ENCODE data around the gene COX7A1. TPM values are rescaled to one million over a fixed set of nuclear protein-coding genes. Genes with fewer than 3 reads are reported as not detected.

The COX7A1 gene
- total RNA-seq, 1 donor: 17.0 TPM

DNA sequence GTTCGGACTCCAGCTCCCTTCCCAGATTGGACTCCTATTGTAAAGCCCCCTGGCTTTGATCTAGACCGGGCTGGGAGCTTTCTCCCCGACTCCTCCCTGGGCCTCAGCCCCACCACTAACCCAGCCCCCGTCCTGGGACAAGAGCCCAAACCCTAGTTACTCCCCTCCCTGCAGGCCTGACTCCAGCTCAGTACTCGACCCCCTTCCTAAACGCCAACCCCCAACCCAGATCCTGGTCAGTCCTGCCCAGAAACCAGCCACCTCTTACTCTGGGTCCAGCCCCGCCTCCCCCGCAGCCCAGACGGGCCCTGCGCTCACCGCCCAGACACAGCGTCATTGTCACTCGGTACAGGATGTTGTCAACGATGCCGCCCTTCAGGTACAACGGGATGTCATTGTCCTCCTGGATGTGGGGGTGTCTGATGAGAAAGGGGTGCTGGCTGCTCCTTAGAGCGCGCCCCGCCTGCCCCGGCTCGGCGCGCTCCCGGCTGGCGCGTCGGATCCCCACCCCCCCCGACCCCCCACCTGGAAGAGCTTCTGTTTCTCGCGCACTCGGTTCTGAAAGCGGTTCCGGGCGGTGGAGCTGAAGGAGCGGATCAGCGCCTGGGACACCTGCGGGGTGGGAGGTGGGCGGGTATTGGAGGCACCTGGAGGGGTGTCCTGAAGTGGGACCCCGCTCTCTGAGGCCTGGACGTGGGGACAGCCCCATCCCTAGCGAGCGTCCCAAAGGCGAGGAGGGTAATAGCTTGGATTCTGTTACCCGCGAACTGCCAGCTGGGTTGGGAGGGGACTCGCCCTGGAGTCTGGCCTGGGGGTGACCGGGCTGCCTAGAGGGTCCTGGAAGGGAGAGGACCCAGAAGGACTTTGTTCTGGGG, 866 bp downstream of the COX7A1 start:
- no peak for TF ChIP-seq CTCF (IDR thresholded peaks at IDR 0.05; ENCODE audit: insufficient read depth, low read length)
- no peak for DNase-seq (ENCODE audit: low read depth)
- H3K4me3 ChIP-seq (ENCODE audit: low read depth, low read length): peak overlapping the region; percentile 56

GRCh38 chr19:36150586-36150985, 1.7 kb downstream of the COX7A1 start:
- no peak for TF ChIP-seq CTCF (IDR thresholded peaks at IDR 0.05; ENCODE audit: insufficient read depth, low read length)
- no peak overlapping the region for H3K4me3 ChIP-seq (ENCODE audit: low read depth, low read length)
- no peak for DNase-seq (ENCODE audit: low read depth)

- DNase-seq (ENCODE audit: low read depth): no peak
- no peak for TF ChIP-seq CTCF (IDR thresholded peaks at IDR 0.05; ENCODE audit: insufficient read depth, low read length)
These were observed 2.4 kb downstream of the COX7A1 start for GRCh38 chr19:36149673-36150406.

DNA sequence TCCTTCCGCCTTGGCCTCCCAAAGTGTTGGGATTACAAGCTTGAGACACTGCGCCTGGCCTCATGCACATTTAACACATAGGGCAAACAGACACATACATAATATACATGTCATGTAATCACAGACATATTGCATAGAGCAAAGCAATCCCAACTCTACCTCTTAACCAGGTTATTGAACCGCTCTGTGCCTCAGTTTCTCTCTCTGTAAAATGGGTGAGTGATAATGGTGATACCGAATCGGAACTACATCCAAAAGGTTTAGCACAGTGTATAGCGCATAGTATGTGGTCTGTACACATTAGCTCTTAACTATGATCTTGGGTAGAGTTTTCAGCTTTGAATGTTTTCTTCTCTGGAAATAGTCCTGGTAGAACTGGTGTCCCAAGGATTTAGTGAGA, 7.6 kb downstream of the COX7A1 start:
- H3K4me3 ChIP-seq (ENCODE audit: low read depth, low read length): no peak overlapping the region
- DNase-seq (ENCODE audit: low read depth): no peak
- no peak for TF ChIP-seq CTCF (IDR thresholded peaks at IDR 0.05; ENCODE audit: insufficient read depth, low read length)

More at GRCh38 chr19:36149673-36150406, 2.4 kb downstream of the COX7A1 start:
- H3K4me3 ChIP-seq (ENCODE audit: low read depth, low read length): no peak overlapping the region

DNA sequence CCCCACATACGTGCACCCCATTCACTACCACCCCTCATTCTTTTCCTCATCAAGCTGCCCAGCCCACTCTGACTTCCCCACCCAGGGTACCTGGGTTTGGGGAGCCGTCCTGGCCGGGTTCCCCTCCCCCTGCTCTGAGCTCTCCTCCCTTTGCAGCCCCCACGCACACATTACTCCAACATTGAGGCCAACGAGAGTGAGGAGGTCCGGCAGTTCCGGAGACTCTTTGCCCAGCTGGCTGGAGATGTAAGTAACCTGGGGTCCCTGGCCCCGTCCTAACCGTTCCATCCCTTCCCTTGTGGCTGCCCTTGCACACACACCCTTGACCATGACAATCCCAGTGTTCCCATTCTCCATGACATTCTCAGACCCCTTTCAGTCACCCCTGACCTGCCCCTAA, 9.8 kb downstream of the COX7A1 start:
- no peak overlapping the region for H3K4me3 ChIP-seq (ENCODE audit: low read depth, low read length)
- no peak for DNase-seq (ENCODE audit: low read depth)
- TF ChIP-seq CTCF (IDR thresholded peaks at IDR 0.05; ENCODE audit: insufficient read depth, low read length): no peak

DNA sequence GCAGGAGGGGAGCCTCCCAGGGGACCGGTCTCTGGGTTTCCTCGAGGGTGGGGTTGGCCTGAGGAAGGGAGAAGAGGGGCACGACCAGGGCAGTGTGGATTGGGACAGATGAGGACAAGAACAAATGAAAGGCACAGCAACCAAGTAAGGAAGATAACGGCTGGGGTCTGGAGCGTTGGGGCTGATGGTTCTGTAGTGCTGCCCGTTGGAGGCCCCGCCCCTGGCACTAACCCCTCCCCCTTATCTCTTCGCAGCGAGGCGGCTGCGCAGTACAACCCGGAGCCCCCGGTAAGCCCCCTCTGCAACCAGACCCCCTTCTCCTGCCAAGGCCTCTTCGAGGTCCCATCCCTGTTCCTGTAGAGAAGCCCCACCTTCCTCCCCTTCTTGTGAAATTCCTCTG, 10.2 kb downstream of the COX7A1 start:
- DNase-seq (ENCODE audit: low read depth): no peak
- TF ChIP-seq CTCF (IDR thresholded peaks at IDR 0.05; ENCODE audit: insufficient read depth, low read length): no peak
- H3K4me3 ChIP-seq (ENCODE audit: low read depth, low read length): no peak overlapping the region

Measured in fibroblast of the aortic adventitia (primary cell).